C4-2B (cell line): ENCODE measurements around the gene INPP5J.
A peak's percentile ranks its signal among the peaks of the same experiment; 100 is the strongest.

Experiments
- H3K27ac ChIP-seq: fragments of 450-650 bp; 2 replicates; pipeline ENCODE4 v1.5.1; 2017
- ZFX ChIP-seq: fragments of 450-650 bp; IDR thresholded peaks from 2 replicates; pipeline ENCODE4 v1.6.1; 2017
- TF ChIP-seq, protein P1 (sequence below): fragments of 450-650 bp; conservative IDR thresholded peaks from 2 replicates; pipeline ENCODE4 v1.5.1; 2017; ENCODE audit warnings: mild to moderate bottlenecking

Gene INPP5J

DNA sequence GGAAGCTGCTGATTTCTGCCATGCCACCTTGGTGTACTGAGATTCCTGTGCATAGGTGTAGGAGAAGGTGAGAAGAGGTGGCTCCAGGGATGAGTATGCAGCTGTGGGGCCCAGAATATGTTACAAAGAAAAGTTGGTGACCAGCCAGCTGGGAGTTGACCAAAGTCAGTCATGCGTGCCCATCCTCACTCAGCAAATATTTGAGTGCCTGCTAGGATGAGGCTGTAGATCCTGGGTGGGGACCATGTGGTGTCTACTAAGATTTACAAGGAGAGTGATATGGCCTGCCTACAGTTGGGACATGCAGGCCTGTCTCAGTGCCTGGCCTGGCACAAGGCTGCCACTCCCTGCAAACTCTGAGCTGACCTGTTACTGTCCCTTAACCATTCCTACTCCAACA is 56.6 kb downstream of the INPP5J start:
- H3K27ac ChIP-seq = peak overlapping the region; percentile 92
- TF ChIP-seq, protein P1, sequence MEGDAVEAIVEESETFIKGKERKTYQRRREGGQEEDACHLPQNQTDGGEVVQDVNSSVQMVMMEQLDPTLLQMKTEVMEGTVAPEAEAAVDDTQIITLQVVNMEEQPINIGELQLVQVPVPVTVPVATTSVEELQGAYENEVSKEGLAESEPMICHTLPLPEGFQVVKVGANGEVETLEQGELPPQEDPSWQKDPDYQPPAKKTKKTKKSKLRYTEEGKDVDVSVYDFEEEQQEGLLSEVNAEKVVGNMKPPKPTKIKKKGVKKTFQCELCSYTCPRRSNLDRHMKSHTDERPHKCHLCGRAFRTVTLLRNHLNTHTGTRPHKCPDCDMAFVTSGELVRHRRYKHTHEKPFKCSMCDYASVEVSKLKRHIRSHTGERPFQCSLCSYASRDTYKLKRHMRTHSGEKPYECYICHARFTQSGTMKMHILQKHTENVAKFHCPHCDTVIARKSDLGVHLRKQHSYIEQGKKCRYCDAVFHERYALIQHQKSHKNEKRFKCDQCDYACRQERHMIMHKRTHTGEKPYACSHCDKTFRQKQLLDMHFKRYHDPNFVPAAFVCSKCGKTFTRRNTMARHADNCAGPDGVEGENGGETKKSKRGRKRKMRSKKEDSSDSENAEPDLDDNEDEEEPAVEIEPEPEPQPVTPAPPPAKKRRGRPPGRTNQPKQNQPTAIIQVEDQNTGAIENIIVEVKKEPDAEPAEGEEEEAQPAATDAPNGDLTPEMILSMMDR = no peak
- peak; percentile 48; the same call in 1 of the 2 replicates for TF ChIP-seq ZFX

DNA sequence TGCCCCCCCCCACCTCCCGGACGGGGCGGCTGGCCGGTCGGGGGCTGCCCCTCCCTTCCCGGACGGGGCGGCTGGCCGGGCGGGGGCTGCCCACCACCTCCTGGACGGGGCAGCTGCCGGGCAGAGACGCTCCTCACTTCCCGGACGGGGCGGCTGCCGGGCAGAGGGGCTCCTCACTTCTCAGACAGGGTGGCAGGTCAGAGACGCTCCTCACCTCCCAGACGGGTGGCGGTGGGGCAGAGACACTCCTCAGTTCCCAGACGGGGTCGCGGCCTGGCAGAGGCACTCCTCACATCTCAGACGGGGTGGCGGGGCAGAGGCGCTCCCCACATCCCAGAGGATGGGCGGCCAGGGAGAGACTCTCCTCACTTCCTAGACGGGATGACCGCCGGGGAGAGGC is 61.2 kb downstream of the INPP5J start:
- TF ChIP-seq, protein P1 = no peak
- no peak for TF ChIP-seq ZFX
- H3K27ac ChIP-seq = no peak overlapping the region
